CD4-positive, alpha-beta T cell treated with Interleukin-21 for 1 hour (primary cell): ENCODE data around the gene STAG3.
"Not testable (repeated sequence)": the region's sequence is repeated elsewhere in the genome, so short reads cannot be mapped to it uniquely, and the experiment has no call there.

Experiments used
- DNase-seq: peaks from one replicate; pipeline ENCODE4 v3.0.0-alpha.2; 2020

Gene STAG3, protein sequence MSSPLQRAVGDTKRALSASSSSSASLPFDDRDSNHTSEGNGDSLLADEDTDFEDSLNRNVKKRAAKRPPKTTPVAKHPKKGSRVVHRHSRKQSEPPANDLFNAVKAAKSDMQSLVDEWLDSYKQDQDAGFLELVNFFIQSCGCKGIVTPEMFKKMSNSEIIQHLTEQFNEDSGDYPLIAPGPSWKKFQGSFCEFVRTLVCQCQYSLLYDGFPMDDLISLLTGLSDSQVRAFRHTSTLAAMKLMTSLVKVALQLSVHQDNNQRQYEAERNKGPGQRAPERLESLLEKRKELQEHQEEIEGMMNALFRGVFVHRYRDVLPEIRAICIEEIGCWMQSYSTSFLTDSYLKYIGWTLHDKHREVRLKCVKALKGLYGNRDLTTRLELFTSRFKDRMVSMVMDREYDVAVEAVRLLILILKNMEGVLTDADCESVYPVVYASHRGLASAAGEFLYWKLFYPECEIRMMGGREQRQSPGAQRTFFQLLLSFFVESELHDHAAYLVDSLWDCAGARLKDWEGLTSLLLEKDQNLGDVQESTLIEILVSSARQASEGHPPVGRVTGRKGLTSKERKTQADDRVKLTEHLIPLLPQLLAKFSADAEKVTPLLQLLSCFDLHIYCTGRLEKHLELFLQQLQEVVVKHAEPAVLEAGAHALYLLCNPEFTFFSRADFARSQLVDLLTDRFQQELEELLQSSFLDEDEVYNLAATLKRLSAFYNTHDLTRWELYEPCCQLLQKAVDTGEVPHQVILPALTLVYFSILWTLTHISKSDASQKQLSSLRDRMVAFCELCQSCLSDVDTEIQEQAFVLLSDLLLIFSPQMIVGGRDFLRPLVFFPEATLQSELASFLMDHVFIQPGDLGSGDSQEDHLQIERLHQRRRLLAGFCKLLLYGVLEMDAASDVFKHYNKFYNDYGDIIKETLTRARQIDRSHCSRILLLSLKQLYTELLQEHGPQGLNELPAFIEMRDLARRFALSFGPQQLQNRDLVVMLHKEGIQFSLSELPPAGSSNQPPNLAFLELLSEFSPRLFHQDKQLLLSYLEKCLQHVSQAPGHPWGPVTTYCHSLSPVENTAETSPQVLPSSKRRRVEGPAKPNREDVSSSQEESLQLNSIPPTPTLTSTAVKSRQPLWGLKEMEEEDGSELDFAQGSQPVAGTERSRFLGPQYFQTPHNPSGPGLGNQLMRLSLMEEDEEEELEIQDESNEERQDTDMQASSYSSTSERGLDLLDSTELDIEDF

GRCh38 chr7:100177045-100178001 is at the start of gene STAG3, which contains the start of gene GPC2:
Gene STAG3 (plus strand): TSS chr7:100177918. CDS start chr7:100180557, 2,639 bp downstream.
Gene GPC2 (minus strand): TSS chr7:100177381. CDS start chr7:100177199, 182 bp downstream.
- peak; percentile 99 for DNase-seq

- no peak for DNase-seq
These were observed 49.1 kb upstream of the STAG3 start for GRCh38 chr7:100128637-100128963.

DNA sequence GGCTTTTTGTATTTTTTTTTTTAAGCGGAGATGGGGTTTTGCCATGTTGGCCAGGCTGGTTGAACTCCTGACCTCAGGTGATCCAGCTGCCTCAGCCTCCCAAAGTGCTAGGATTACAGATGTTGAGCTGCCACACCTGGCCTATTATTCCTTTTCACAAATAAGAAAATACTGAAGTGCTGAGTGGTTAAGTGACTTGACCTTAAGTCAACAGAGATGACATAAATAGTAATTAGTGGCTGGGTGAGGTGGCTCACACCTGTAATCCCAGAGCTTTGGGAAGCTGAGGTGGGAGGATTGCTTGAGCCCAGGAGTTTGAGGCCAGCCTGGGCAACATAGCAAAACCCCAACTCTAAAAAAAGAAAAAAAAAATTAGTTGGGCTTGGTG is 47.5 kb upstream of the STAG3 start:
- not testable (repeated sequence) for DNase-seq

GRCh38 chr7:100130608-100131453 is 46.9 kb upstream of the STAG3 start:
- DNase-seq = peak; percentile 83

GRCh38 chr7:100132126-100132525 is 45.6 kb upstream of the STAG3 start:
- DNase-seq = no peak

- DNase-seq = peak; percentile 77
These were observed 45.0 kb upstream of the STAG3 start for GRCh38 chr7:100132697-100133151.

- DNase-seq = no peak
These were observed 39.6 kb upstream of the STAG3 start for GRCh38 chr7:100137851-100138760.

DNA sequence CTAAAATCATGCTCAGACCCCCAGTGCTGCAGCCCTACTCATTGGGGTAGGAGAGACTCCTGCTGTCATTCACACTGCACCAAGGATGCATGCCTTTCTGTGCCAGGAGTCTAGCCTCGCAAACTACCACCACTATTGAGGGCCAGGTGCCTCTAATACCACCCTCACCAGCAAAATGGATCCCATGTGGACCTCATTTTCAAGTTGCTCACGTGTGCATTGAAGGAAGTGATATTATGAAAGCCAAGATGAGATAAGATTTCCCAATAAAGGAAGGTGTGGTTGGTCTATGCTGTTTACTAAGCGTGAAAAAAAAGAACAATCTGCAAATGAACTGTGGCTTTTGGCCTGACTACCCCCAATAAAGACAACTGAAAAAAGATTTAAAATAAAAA is 36.2 kb upstream of the STAG3 start:
- no peak for DNase-seq

GRCh38 chr7:100142461-100142860 is 35.3 kb upstream of the STAG3 start:
- DNase-seq = no peak

GRCh38 chr7:100146350-100146749 is 31.4 kb upstream of the STAG3 start:
- not testable (repeated sequence) for DNase-seq

- DNase-seq = no peak
These were observed 30.4 kb upstream of the STAG3 start for GRCh38 chr7:100147278-100147677.

- no peak for DNase-seq
These were observed 29.5 kb upstream of the STAG3 start for GRCh38 chr7:100148225-100148558.

GRCh38 chr7:100148559-100149328 is 29.0 kb upstream of the STAG3 start, which contains the start of gene LAMTOR4:
Gene LAMTOR4 (plus strand): TSS chr7:100148918. CDS start chr7:100148973, 55 bp downstream.
- DNase-seq = peak; percentile 99

- DNase-seq = no peak
These were observed 25.3 kb upstream of the STAG3 start for GRCh38 chr7:100152404-100152803.

GRCh38 chr7:100152937-100153666 is 24.6 kb upstream of the STAG3 start:
- DNase-seq = no peak

DNA sequence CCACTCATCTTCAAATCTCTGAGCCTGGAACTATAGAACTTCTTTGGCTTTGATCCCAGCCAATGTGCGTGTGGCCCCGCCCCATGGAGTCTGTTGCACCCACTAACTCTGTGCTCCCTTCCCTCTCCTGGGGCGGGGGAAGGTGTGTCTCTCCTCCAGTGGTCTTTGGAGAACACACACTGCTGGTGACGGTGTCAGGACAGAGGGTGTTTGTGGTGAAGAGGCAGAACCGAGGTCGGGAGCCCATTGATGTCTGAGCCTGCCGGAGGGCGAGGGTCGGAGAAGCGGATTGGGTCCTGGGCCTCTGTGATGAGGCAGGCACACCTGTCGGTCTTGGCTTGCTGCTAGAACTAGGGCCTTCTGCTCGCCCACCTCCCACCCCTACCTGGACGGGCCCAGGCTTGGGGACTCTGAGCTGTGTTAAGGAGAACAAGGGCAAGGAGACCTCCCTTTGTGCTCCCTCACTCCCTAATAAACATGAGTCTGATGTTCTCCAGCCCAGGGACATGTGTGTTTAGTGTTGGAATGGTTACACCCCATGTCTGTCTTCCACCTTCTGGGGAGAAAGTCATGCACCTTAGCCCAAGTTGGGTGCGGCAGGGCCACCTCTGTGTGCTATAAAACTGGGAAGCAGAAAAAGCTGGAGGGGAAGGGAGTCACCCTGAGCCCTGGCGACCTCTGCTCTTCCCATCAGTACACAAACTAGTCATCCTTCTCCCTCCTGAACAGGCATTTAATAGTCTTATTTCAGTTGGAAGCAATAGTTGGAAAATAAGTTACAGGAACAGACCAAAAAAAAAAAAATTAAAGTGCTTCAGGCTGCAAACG is 23.8 kb upstream of the STAG3 start:
- no peak for DNase-seq
